ES-I3 (cell line): ENCODE data around the gene OR10G8.
"Not testable (repeated sequence)": the region's sequence is repeated elsewhere in the genome, so short reads cannot be mapped to it uniquely, and the experiment has no call there.

Source experiments
- H3K36me3 ChIP-seq: 2 replicates; pipeline ENCODE4 v1.6.1; 2013; ENCODE audit warnings: mild to moderate bottlenecking, low read length, control low read depth, moderate library complexity; ENCODE audit not compliant: insufficient read depth
- H3K4me1 ChIP-seq: 2 replicates; pipeline ENCODE4 v1.6.1; 2013; ENCODE audit warnings: mild to moderate bottlenecking, control low read depth, low read length; ENCODE audit not compliant: insufficient read depth
- H3K9ac ChIP-seq: 2 replicates; pipeline ENCODE4 v1.6.1; 2013; ENCODE audit warnings: low read depth, mild to moderate bottlenecking, low read length, moderate library complexity
- H3K9me3 ChIP-seq: 2 replicates; pipeline ENCODE4 v1.6.1; 2013; ENCODE audit warnings: mild to moderate bottlenecking, low read length, moderate library complexity; ENCODE audit not compliant: control insufficient read depth, insufficient read depth

The OR10G8 gene

GRCh38 chr11:124026498-124026897 is at the start of gene OR10G8:
TSS of gene OR10G8 (plus strand) at chr11:124026798. CDS start at chr11:124029623, 2,825 bp downstream.
- H3K9ac ChIP-seq = no peak within 1 kb of the TSS
- no peaks in the 10 kb centered on the region for H3K9me3 ChIP-seq
- no peaks in the 10 kb centered on the region for H3K36me3 ChIP-seq
- peaks cover 2% of the 10 kb centered on the region; the same call in 1 of the 2 replicates for H3K4me1 ChIP-seq

GRCh38 chr11:123977731-123978347 is 48.8 kb upstream of the OR10G8 start, which contains the start of gene OR10S1:
TSS of gene OR10S1 (minus strand) at chr11:123977781. CDS start at chr11:123977664, 117 bp downstream.
- no peaks in the 10 kb centered on the region for H3K9me3 ChIP-seq
- no peaks in the 10 kb centered on the region for H3K4me1 ChIP-seq
- no peak within 1 kb of the TSS for H3K9ac ChIP-seq
- H3K36me3 ChIP-seq = no peaks in the 10 kb centered on the region

- Histone ChIP-seq H3K36me3 (no peaks in the 10 kb centered on the region), H3K9ac (no peak overlapping the region), H3K9me3 (no peaks in the 10 kb centered on the region), H3K4me1 (no peaks in the 10 kb centered on the region)
Measured at GRCh38 chr11:123979311-123979710, 47.3 kb upstream of the OR10G8 start.

GRCh38 chr11:123995119-123995518 is 31.5 kb upstream of the OR10G8 start, which contains the start of gene OR10G6:
TSS of gene OR10G6 (minus strand) at chr11:123995161. CDS start at chr11:123995161, 0 bp downstream.
- H3K4me1 ChIP-seq = no peaks in the 10 kb centered on the region
- no peaks in the 10 kb centered on the region for H3K9me3 ChIP-seq
- H3K36me3 ChIP-seq = no peaks in the 10 kb centered on the region

GRCh38 chr11:124012697-124013096 is 13.9 kb upstream of the OR10G8 start, which contains the start of gene OR10G4:
TSS of gene OR10G4 (plus strand) at chr11:124012997. CDS start at chr11:124015575, 2,578 bp downstream.
- no peak within 1 kb of the TSS for H3K9ac ChIP-seq
- H3K4me1 ChIP-seq = no peaks in the 10 kb centered on the region
- no peaks in the 10 kb centered on the region for H3K36me3 ChIP-seq
- H3K9me3 ChIP-seq = no peaks in the 10 kb centered on the region

More at GRCh38 chr11:123995119-123995518, 31.5 kb upstream of the OR10G8 start, which contains the start of gene OR10G6:
- no peak within 1 kb of the TSS for H3K9ac ChIP-seq

GRCh38 chr11:124015837-124016236 is 10.8 kb upstream of the OR10G8 start:
- not testable (repeated sequence) for H3K9me3 ChIP-seq, H3K9ac ChIP-seq, H3K36me3 ChIP-seq, H3K4me1 ChIP-seq

GRCh38 chr11:124036666-124037065 is 10.1 kb downstream of the OR10G8 start:
- Histone ChIP-seq H3K36me3 (no peaks in the 10 kb centered on the region), H3K4me1 (peaks cover under 1% of the 10 kb centered on the region; the same call in 1 of the 2 replicates), H3K9ac (no peak overlapping the region), H3K9me3 (no peaks in the 10 kb centered on the region)

- H3K36me3 ChIP-seq = no peaks in the 10 kb centered on the region
- no peak overlapping the region for H3K9ac ChIP-seq
- no peaks in the 10 kb centered on the region for H3K9me3 ChIP-seq
- no peaks in the 10 kb centered on the region for H3K4me1 ChIP-seq
Measured at GRCh38 chr11:124039557-124039956, 13.0 kb downstream of the OR10G8 start.

GRCh38 chr11:124041254-124041653 is 14.7 kb downstream of the OR10G8 start, which contains the start of gene OR10G7:
TSS of gene OR10G7 (minus strand) at chr11:124041325. CDS start at chr11:124039001, 2,324 bp downstream.
- H3K9ac ChIP-seq = no peak within 1 kb of the TSS

GRCh38 chr11:124043420-124043819 is 16.8 kb downstream of the OR10G8 start:
- Histone ChIP-seq H3K36me3 (no peaks in the 10 kb centered on the region), H3K9ac (no peak overlapping the region), H3K4me1 (no peaks in the 10 kb centered on the region), H3K9me3 (no peaks in the 10 kb centered on the region)

More at GRCh38 chr11:124041254-124041653, 14.7 kb downstream of the OR10G8 start, which contains the start of gene OR10G7:
- Histone ChIP-seq H3K4me1 (no peaks in the 10 kb centered on the region), H3K36me3 (no peaks in the 10 kb centered on the region), H3K9me3 (no peaks in the 10 kb centered on the region)

GRCh38 chr11:124050748-124051147 is 24.1 kb downstream of the OR10G8 start:
- no peaks in the 10 kb centered on the region for H3K4me1 ChIP-seq
- H3K36me3 ChIP-seq = no peaks in the 10 kb centered on the region
- no peaks in the 10 kb centered on the region for H3K9me3 ChIP-seq
- H3K9ac ChIP-seq = no peak overlapping the region

GRCh38 chr11:124052966-124053365 is 26.4 kb downstream of the OR10G8 start:
- H3K4me1 ChIP-seq = no peaks in the 10 kb centered on the region
- H3K36me3 ChIP-seq = no peaks in the 10 kb centered on the region
- no peak overlapping the region for H3K9ac ChIP-seq
- H3K9me3 ChIP-seq = no peaks in the 10 kb centered on the region

- Histone ChIP-seq H3K4me1 (no peaks in the 10 kb centered on the region), H3K9me3 (no peaks in the 10 kb centered on the region), H3K36me3 (no peaks in the 10 kb centered on the region), H3K9ac (no peak overlapping the region)
Measured at GRCh38 chr11:124068601-124069110, 42.1 kb downstream of the OR10G8 start.

GRCh38 chr11:124069429-124070401 is 43.1 kb downstream of the OR10G8 start:
- H3K9me3 ChIP-seq = no peaks in the 10 kb centered on the region
- no peaks in the 10 kb centered on the region for H3K36me3 ChIP-seq
- no peaks in the 10 kb centered on the region for H3K4me1 ChIP-seq
- peak overlapping the region; percentile 44; the same call in 1 of the 2 replicates for H3K9ac ChIP-seq
